ENCODE results near the gene SMURF2. TPM values are rescaled to one million over a fixed set of nuclear protein-coding genes. Genes with fewer than 3 reads are reported as not detected.

Gene SMURF2
- total RNA-seq, 1 experiment from 2014 or later = 35.3 TPM

- Histone ChIP-seq H2BK5ac (ENCODE audit: insufficient read length, low read length) (no peak overlapping the region), H3K4ac (ENCODE audit: low read depth, low read length) (no peak overlapping the region), H2AFZ (ENCODE audit: low read length) (no peak overlapping the region), H3K23ac (ENCODE audit: insufficient read length, low read depth, low read length) (no peak overlapping the region), H3K23me2 (ENCODE audit: insufficient read length, low read depth, low read length, poor library complexity, severe bottlenecking) (no peaks in the 10 kb centered on the region), H3K9me3 (ENCODE audit: control insufficient read depth, low read depth, low read length) (no peaks in the 10 kb centered on the region), H2BK12ac (ENCODE audit: insufficient read length, low read depth, low read length) (no peak overlapping the region), H3K27ac (ENCODE audit: insufficient read length, low read depth, low read length) (no peak overlapping the region), H4K20me1 (ENCODE audit: control insufficient read depth, insufficient read depth, insufficient read length) (no peaks in the 10 kb centered on the region), H3T11ph (ENCODE audit: low read length) (no peak overlapping the region), H2BK15ac (ENCODE audit: low read depth, low read length) (no peak overlapping the region), H4K91ac (ENCODE audit: insufficient read length, low read depth, low read length) (no peak overlapping the region), H3K27me3 (ENCODE audit: insufficient read depth, low read length) (no peaks in the 10 kb centered on the region), H4K8ac (replicated peaks; ENCODE audit: insufficient read length, low read depth, low read length) (no peak overlapping the region), H2BK120ac (ENCODE audit: low read depth, low read length, poor library complexity, severe bottlenecking) (no peak overlapping the region), H3K79me1 (ENCODE audit: insufficient read depth, low read depth, low read length, poor library complexity, severe bottlenecking) (no peaks in the 10 kb centered on the region), H3K18ac (ENCODE audit: insufficient read length, low read depth, low read length) (no peak overlapping the region), H3K4me2 (ENCODE audit: insufficient read depth, insufficient read length, low read length) (no peak overlapping the region), H2AK5ac (ENCODE audit: insufficient read length, low read length) (no peak overlapping the region), H2BK20ac (ENCODE audit: low read depth, low read length, poor library complexity, severe bottlenecking) (no peak overlapping the region), H3K9ac (ENCODE audit: extremely low read depth, insufficient read length, low read length) (no peak overlapping the region), H4K5ac (ENCODE audit: insufficient read length, low read depth, low read length) (no peak overlapping the region), H3K4me1 (ENCODE audit: insufficient read depth, low read length) (no peaks in the 10 kb centered on the region), H3K14ac (ENCODE audit: insufficient read depth, low read length) (no peak overlapping the region), H3K79me2 (ENCODE audit: insufficient read depth, low read length) (no peaks in the 10 kb centered on the region), H3K56ac (ENCODE audit: insufficient read length, low read depth, low read length) (no peak overlapping the region)
- Mint-ChIP-seq H3K36me3 (ENCODE audit: insufficient read depth in 1 of 3, low read depth in 3 of 3) (no peaks in the 10 kb centered on the region), H3K9me3 (no peaks in the 10 kb centered on the region), H3K4me3 (no peak overlapping the region), H3K4me1 (peaks cover 3 to 9% of the 10 kb centered on the region in 2 experiments), H3K27ac (no peak overlapping the region; a peak in 1 of 7 replicates), H3K27me3 (ENCODE audit: low read depth) (no peaks in the 10 kb centered on the region; the same call in 1 of the 2 replicates)
- TF ChIP-seq, protein P1, sequence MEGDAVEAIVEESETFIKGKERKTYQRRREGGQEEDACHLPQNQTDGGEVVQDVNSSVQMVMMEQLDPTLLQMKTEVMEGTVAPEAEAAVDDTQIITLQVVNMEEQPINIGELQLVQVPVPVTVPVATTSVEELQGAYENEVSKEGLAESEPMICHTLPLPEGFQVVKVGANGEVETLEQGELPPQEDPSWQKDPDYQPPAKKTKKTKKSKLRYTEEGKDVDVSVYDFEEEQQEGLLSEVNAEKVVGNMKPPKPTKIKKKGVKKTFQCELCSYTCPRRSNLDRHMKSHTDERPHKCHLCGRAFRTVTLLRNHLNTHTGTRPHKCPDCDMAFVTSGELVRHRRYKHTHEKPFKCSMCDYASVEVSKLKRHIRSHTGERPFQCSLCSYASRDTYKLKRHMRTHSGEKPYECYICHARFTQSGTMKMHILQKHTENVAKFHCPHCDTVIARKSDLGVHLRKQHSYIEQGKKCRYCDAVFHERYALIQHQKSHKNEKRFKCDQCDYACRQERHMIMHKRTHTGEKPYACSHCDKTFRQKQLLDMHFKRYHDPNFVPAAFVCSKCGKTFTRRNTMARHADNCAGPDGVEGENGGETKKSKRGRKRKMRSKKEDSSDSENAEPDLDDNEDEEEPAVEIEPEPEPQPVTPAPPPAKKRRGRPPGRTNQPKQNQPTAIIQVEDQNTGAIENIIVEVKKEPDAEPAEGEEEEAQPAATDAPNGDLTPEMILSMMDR (conservative IDR thresholded peaks at IDR 0.05) = no peak
- no peak for DNase-seq
- WGBS (ENCODE audit: extremely low coverage, insufficient read length, low lambda C conversion rate) = no CpG with 5 or more reads among the region's 5 CpGs
These were observed 25.9 kb upstream of the SMURF2 start for GRCh38 chr17:64687961-64688360.
